Fibroblast of lung (primary cell): ENCODE measurements around the gene DLL4. TPM values are rescaled to one million over a fixed set of nuclear protein-coding genes. Genes with fewer than 3 reads are reported as not detected.

ENCODE experiments used
- DNase-seq, 2 donors: peaks; one replicate each; pipeline versions ENCODE4 v3.0.0 to v3.0.0-alpha.2; 2010; ENCODE audit warnings: low read depth in 2 of 2
- H2AFZ ChIP-seq: 2 replicates; pipeline ENCODE4 v1.5.1; 2012; ENCODE audit warnings: low read length, control low read depth, inconsistent platforms
- H3K27ac ChIP-seq: 2 replicates; pipeline ENCODE4 v1.5.1; 2011; ENCODE audit warnings: low read length, control low read depth; ENCODE audit not compliant: insufficient read depth
- H3K27me3 ChIP-seq: 2 replicates; pipeline ENCODE4 v1.5.1; 2011; ENCODE audit warnings: mild to moderate bottlenecking, low read length; ENCODE audit not compliant: control insufficient read depth, insufficient read depth
- H3K36me3 ChIP-seq: 2 replicates; pipeline ENCODE4 v1.5.1; 2011; ENCODE audit warnings: low read length; ENCODE audit not compliant: control insufficient read depth, insufficient read depth
- H3K4me1 ChIP-seq: 2 replicates; pipeline ENCODE4 v1.5.1; 2011; ENCODE audit warnings: low read length; ENCODE audit not compliant: control insufficient read depth, insufficient read depth; ENCODE audit errors: extremely low read depth
- H3K4me2 ChIP-seq: 2 replicates; pipeline ENCODE4 v1.5.1; 2011; ENCODE audit warnings: low read length, control low read depth; ENCODE audit not compliant: insufficient read depth; ENCODE audit errors: extremely low read depth
- H3K4me3 ChIP-seq, 4 experiments: fragments of 200-600 bp in 1 of 4; sonication (generic) in 1 of 4; replicated peaks in 1 of 4; 2 replicates each; pipeline ENCODE4 v1.5.1; 2011 to 2016; ENCODE audit warnings: low read length in 4 of 4, low read depth in 3 of 4, mild to moderate bottlenecking in 3 of 4, control low read depth in 2 of 4, inconsistent platforms in 1 of 4, mixed read lengths in 1 of 4; ENCODE audit not compliant: insufficient read depth in 1 of 4; ENCODE audit errors: control extremely low read depth in 1 of 4
- H3K79me2 ChIP-seq: 2 replicates; pipeline ENCODE4 v1.5.1; 2012; ENCODE audit warnings: mild to moderate bottlenecking, low read length, inconsistent platforms; ENCODE audit not compliant: control insufficient read depth, insufficient read depth
- H3K9ac ChIP-seq: 2 replicates; pipeline ENCODE4 v1.5.1; 2011; ENCODE audit warnings: mild to moderate bottlenecking, low read length, control low read depth; ENCODE audit not compliant: insufficient read depth
- H3K9me3 ChIP-seq: 2 replicates; pipeline ENCODE4 v1.5.1; 2012; ENCODE audit warnings: low read depth, low read length; ENCODE audit not compliant: control insufficient read depth, insufficient read depth
- H4K20me1 ChIP-seq: 2 replicates; pipeline ENCODE4 v1.5.1; 2011; ENCODE audit warnings: low read length; ENCODE audit not compliant: control insufficient read depth, insufficient read depth; ENCODE audit errors: extremely low read depth
- EZH2 ChIP-seq: IDR thresholded peaks from 2 replicates; pipeline ENCODE4 v1.5.1; 2012; ENCODE audit warnings: low read length, control low read depth, mild to moderate bottlenecking; ENCODE audit errors: missing control alignments
- polyA plus RNA-seq, 2 donors: library from polyadenylated mRNA; depleted of rRNA in 1 of 2; stranded (reverse) in 1 of 2; unstranded in 1 of 2; fragments of >200 nt; gene quantifications; 2 replicates each; pipeline ENCODE4 v1.2.1, GENCODE V29; 2011 to 2012; ENCODE audit warnings: missing spikeins in 1 of 2
- total RNA-seq: library from RNA; depleted of rRNA; stranded (reverse); fragments of >200 nt; gene quantifications from 2 replicates; pipeline ENCODE4 v1.2.1, GENCODE V29; 2014
- TF ChIP-seq, protein P1 (sequence below), 2 donors: IDR thresholded peaks in 1 of 2; conservative IDR thresholded peaks in 1 of 2; 1 replicate in 1 of 2; 2 replicates in 1 of 2; pipeline ENCODE4 v1.5.1; 2011 to 2012; ENCODE audit warnings: low read length in 2 of 2, control low read depth in 1 of 2, inconsistent platforms in 1 of 2, low read depth in 1 of 2, mild to moderate bottlenecking in 1 of 2

The DLL4 gene
- total and polyA plus RNA-seq, 2 donors (not counting 1 experiment from before 2014, with no cell fraction given): under 0.01 to 0.18 TPM

DNA sequence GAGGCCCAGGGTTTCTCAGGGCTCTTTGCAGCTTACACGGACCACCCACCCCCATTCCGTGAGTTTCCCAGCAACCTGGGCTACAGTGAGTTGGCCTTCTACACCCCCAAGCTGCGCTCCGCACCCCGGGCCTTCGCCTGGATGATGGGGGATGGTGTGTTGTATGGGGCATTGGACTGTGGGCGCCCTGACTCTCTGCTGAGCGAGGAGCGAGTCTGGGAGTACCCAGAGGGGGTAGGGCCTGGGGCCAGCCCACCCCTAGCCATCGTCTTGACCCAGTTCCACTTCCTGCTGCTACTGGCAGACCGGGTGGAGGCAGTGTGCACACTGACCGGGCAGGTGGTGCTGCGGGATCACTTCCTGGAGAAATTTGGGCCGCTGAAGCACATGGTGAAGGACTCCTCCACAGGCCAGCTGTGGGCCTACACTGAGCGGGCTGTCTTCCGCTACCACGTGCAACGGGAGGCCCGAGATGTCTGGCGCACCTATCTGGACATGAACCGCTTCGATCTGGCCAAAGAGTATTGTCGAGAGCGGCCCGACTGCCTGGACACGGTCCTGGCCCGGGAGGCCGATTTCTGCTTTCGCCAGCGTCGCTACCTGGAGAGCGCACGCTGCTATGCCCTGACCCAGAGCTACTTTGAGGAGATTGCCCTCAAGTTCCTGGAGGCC, 29.5 kb upstream of the DLL4 start:
- TF ChIP-seq, protein P1, sequence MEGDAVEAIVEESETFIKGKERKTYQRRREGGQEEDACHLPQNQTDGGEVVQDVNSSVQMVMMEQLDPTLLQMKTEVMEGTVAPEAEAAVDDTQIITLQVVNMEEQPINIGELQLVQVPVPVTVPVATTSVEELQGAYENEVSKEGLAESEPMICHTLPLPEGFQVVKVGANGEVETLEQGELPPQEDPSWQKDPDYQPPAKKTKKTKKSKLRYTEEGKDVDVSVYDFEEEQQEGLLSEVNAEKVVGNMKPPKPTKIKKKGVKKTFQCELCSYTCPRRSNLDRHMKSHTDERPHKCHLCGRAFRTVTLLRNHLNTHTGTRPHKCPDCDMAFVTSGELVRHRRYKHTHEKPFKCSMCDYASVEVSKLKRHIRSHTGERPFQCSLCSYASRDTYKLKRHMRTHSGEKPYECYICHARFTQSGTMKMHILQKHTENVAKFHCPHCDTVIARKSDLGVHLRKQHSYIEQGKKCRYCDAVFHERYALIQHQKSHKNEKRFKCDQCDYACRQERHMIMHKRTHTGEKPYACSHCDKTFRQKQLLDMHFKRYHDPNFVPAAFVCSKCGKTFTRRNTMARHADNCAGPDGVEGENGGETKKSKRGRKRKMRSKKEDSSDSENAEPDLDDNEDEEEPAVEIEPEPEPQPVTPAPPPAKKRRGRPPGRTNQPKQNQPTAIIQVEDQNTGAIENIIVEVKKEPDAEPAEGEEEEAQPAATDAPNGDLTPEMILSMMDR (conservative IDR thresholded peaks at IDR 0.05 in 1 of 2, IDR thresholded peaks at IDR 0.05 in 1 of 2; ENCODE audit: low read depth in 1 of 2, low read length in 2 of 2): no peak
- TF ChIP-seq EZH2: no peak
- Histone ChIP-seq H3K79me2 (peaks cover 25% of the 10 kb centered on the region), H3K36me3 (peaks cover 41% of the 10 kb centered on the region)

DNA sequence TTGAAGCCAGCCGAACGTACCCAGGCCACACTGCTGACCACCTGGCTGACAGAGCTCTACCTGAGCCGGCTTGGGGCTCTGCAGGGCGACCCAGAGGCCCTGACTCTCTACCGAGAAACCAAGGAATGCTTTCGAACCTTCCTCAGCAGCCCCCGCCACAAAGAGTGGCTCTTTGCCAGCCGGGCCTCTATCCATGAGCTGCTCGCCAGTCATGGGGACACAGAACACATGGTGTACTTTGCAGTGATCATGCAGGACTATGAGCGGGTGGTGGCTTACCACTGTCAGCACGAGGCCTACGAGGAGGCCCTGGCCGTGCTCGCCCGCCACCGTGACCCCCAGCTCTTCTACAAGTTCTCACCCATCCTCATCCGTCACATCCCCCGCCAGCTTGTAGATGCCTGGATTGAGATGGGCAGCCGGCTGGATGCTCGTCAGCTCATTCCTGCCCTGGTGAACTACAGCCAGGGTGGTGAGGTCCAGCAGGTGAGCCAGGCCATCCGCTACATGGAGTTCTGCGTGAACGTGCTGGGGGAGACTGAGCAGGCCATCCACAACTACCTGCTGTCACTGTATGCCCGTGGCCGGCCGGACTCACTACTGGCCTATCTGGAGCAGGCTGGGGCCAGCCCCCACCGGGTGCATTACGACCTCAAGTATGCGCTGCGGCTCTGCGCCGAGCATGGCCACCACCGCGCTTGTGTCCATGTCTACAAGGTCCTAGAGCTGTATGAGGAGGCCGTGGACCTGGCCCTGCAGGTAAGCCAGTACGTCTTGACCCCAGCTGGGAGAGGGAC, 28.7 kb upstream of the DLL4 start:
- Histone ChIP-seq H3K27me3 (no peaks in the 10 kb centered on the region), H3K9me3 (no peaks in the 10 kb centered on the region), H3K4me1 (peaks cover 12% of the 10 kb centered on the region), H3K4me2 (no peak overlapping the region), H3K4me3 (no peak overlapping the region), H3K79me2 (peaks cover 18% of the 10 kb centered on the region), H3K9ac (no peak overlapping the region), H2AFZ (no peak overlapping the region), H4K20me1 (no peaks in the 10 kb centered on the region), H3K27ac (no peak overlapping the region), H3K36me3 (peaks cover 43% of the 10 kb centered on the region)
- TF ChIP-seq EZH2: no peak
- TF ChIP-seq, protein P1 (conservative IDR thresholded peaks at IDR 0.05 in 1 of 2, IDR thresholded peaks at IDR 0.05 in 1 of 2; ENCODE audit: low read depth in 1 of 2, low read length in 2 of 2): no peak
- DNase-seq: no peak

More for the DNA sequence above, 29.5 kb upstream of the DLL4 start:
- Histone ChIP-seq H3K9ac (no peak overlapping the region), H3K27me3 (no peaks in the 10 kb centered on the region), H3K4me2 (no peak overlapping the region), H3K9me3 (no peaks in the 10 kb centered on the region), H3K4me3 (no peak overlapping the region), H2AFZ (no peak overlapping the region), H3K4me1 (peaks cover 13% of the 10 kb centered on the region), H4K20me1 (no peaks in the 10 kb centered on the region), H3K27ac (no peak overlapping the region)
- DNase-seq: no peak

GRCh38 chr15:40901053-40901443, 28.1 kb upstream of the DLL4 start:
- H3K79me2 ChIP-seq: peaks cover 12% of the 10 kb centered on the region
- peaks cover 39% of the 10 kb centered on the region for H3K36me3 ChIP-seq
- DNase-seq: no peak
- H3K27me3 ChIP-seq: no peaks in the 10 kb centered on the region
- no peak overlapping the region for H3K4me3 ChIP-seq
- H3K4me1 ChIP-seq: peaks cover 12% of the 10 kb centered on the region
- no peak overlapping the region for H3K9ac ChIP-seq
- no peaks in the 10 kb centered on the region for H4K20me1 ChIP-seq
- H3K9me3 ChIP-seq: no peaks in the 10 kb centered on the region
- H3K4me2 ChIP-seq: no peak overlapping the region
- no peak overlapping the region for H2AFZ ChIP-seq
- no peak overlapping the region for H3K27ac ChIP-seq
- TF ChIP-seq, protein P1 (conservative IDR thresholded peaks at IDR 0.05 in 1 of 2, IDR thresholded peaks at IDR 0.05 in 1 of 2; ENCODE audit: low read depth in 1 of 2, low read length in 2 of 2): no peak
- TF ChIP-seq EZH2: no peak
